IMR-90 (cell line): Measurements from ENCODE around the gene DPF3. TPM values are rescaled to one million over a fixed set of nuclear protein-coding genes. Genes with fewer than 3 reads are reported as not detected.

Experiments used
- ATAC-seq: fragments of 200-7000 bp; cut with Tn5 transposase; 2 replicates; pipeline ENCODE4 v1.9.1; 2020; ENCODE audit warnings: low read depth, mild to moderate bottlenecking, moderate library complexity
- BruUV-seq: library from RNA; stranded (reverse); fragments of 400-500 nt; replicated peaks from 2 replicates; lab custom pipeline; 2021; lab: Mats Ljungman, UMichigan
- CTCF ChIA-PET: fragments of 300-600 bp; formaldehyde crosslinking; extraction: SDS; loops from one replicate; lab custom pipeline; 2021; ENCODE audit warnings: antibody characterized with exemption; lab: Yijun Ruan, JAX
- POLR2A ChIA-PET: fragments of 300-600 bp; sonication (Branson Sonifier 250); formaldehyde crosslinking; loops from one replicate; lab custom pipeline; 2022; ENCODE audit warnings: antibody characterized with exemption; ENCODE audit not compliant: unreplicated experiment; lab: Charles Lee
- DNase-seq: peaks from one replicate; pipeline ENCODE4 v3.0.0; 2013
- H2AFZ ChIP-seq: replicated peaks from 2 replicates; pipeline ENCODE3; 2013; ENCODE audit warnings: low read length, mild to moderate bottlenecking; ENCODE audit not compliant: poor library complexity
- H2AK5ac ChIP-seq: 2 replicates; pipeline ENCODE4 v1.6.1; 2013; ENCODE audit warnings: low read depth, low read length, inconsistent platforms
- H2AK9ac ChIP-seq: replicated peaks from 2 replicates; pipeline ENCODE3; 2013; ENCODE audit warnings: mild to moderate bottlenecking, low read depth, low read length, moderate library complexity; ENCODE audit not compliant: poor library complexity
- H2BK120ac ChIP-seq: 2 replicates; pipeline ENCODE4 v1.6.1; 2013; ENCODE audit warnings: low read depth, low read length, inconsistent platforms
- H2BK15ac ChIP-seq: 3 replicates; pipeline ENCODE4 v1.6.1; 2013; ENCODE audit warnings: low read depth, low read length, inconsistent platforms
- H2BK20ac ChIP-seq: 2 replicates; pipeline ENCODE4 v1.6.1; 2013; ENCODE audit warnings: low read depth, mild to moderate bottlenecking, inconsistent platforms, low read length, moderate library complexity
- H2BK5ac ChIP-seq: 2 replicates; pipeline ENCODE4 v1.6.1; 2013; ENCODE audit warnings: mild to moderate bottlenecking, low read depth, low read length, inconsistent platforms; ENCODE audit not compliant: poor library complexity, severe bottlenecking
- H3K14ac ChIP-seq: replicated peaks from 2 replicates; pipeline ENCODE4 v1.6.1; 2013; ENCODE audit warnings: low read depth, low read length, inconsistent platforms
- H3K18ac ChIP-seq: 2 replicates; pipeline ENCODE4 v1.6.1; 2013; ENCODE audit warnings: low read depth, low read length, control low read depth
- H3K23ac ChIP-seq: 2 replicates; pipeline ENCODE4 v1.6.1; 2013; ENCODE audit warnings: low read depth, low read length, inconsistent platforms
- H3K27ac ChIP-seq: 2 replicates; pipeline ENCODE4 v1.5.1; 2013; ENCODE audit warnings: mild to moderate bottlenecking, control low read depth, low read length; ENCODE audit not compliant: insufficient read depth
- H3K27me3 ChIP-seq: 2 replicates; pipeline ENCODE4 v1.6.1; 2013; ENCODE audit warnings: low read length; ENCODE audit not compliant: control insufficient read depth, insufficient read depth
- H3K36me3 ChIP-seq: 2 replicates; pipeline ENCODE4 v1.6.1; 2013; ENCODE audit warnings: low read length, mixed read lengths; ENCODE audit not compliant: control insufficient read depth, insufficient read depth
- H3K4ac ChIP-seq: 2 replicates; pipeline ENCODE4 v1.6.1; 2013; ENCODE audit warnings: low read depth, low read length, inconsistent platforms
- H3K4me1 ChIP-seq: 2 replicates; pipeline ENCODE4 v1.6.1; 2013; ENCODE audit warnings: low read length, mixed read lengths; ENCODE audit not compliant: control insufficient read depth, insufficient read depth
- H3K4me2 ChIP-seq: 2 replicates; pipeline ENCODE4 v1.6.1; 2013; ENCODE audit warnings: low read depth, mild to moderate bottlenecking, control low read depth, low read length, moderate library complexity
- H3K4me3 ChIP-seq: 2 replicates; pipeline ENCODE4 v1.5.1; 2013; ENCODE audit warnings: low read depth, mild to moderate bottlenecking, control low read depth, low read length, moderate library complexity; ENCODE audit not compliant: insufficient read depth
- H3K56ac ChIP-seq: 2 replicates; pipeline ENCODE4 v1.6.1; 2013; ENCODE audit warnings: low read length, inconsistent platforms; ENCODE audit not compliant: insufficient read depth; ENCODE audit errors: extremely low read depth
- H3K79me1 ChIP-seq, 2 experiments: 2 replicates each; pipeline ENCODE4 v1.6.1; 2013; ENCODE audit warnings: low read length in 2 of 2, inconsistent platforms in 1 of 2, low read depth in 1 of 2
- H3K9ac ChIP-seq: 2 replicates; pipeline ENCODE4 v1.6.1; 2013; ENCODE audit warnings: low read depth, low read length, control low read depth
- H3K9me1 ChIP-seq: 2 replicates; pipeline ENCODE4 v1.6.1; 2013; ENCODE audit warnings: low read length, inconsistent platforms; ENCODE audit not compliant: insufficient read depth
- H3K9me3 ChIP-seq: 2 replicates; pipeline ENCODE4 v1.6.1; 2013; ENCODE audit warnings: low read length; ENCODE audit not compliant: control insufficient read depth, insufficient read depth
- H4K20me1 ChIP-seq: 2 replicates; pipeline ENCODE4 v1.6.1; 2013; ENCODE audit warnings: low read length, inconsistent platforms; ENCODE audit not compliant: insufficient read depth
- H4K5ac ChIP-seq: 2 replicates; pipeline ENCODE4 v1.6.1; 2013; ENCODE audit warnings: mild to moderate bottlenecking, low read depth, low read length, control low read depth
- H4K8ac ChIP-seq, 2 experiments: 2 replicates each; pipeline ENCODE4 v1.6.1; 2013; ENCODE audit warnings: low read depth in 2 of 2, low read length in 2 of 2, control low read depth in 1 of 2, inconsistent platforms in 1 of 2
- H4K91ac ChIP-seq: 2 replicates; pipeline ENCODE4 v1.6.1; 2013; ENCODE audit warnings: low read depth, low read length, inconsistent platforms; ENCODE audit not compliant: insufficient read depth
- BHLHE40 ChIP-seq: fragments of 150-350 bp; IDR thresholded peaks from 2 replicates; pipeline ENCODE4 v1.6.1; 2016; ENCODE audit warnings: mild to moderate bottlenecking, low read depth, low read length
- CEBPB ChIP-seq: IDR thresholded peaks from 2 replicates; pipeline ENCODE4 v1.6.1; 2012; ENCODE audit warnings: low read depth, low read length, improper control_type of control experiment
- CHD1 ChIP-seq: IDR thresholded peaks from 2 replicates; pipeline ENCODE4 v1.6.1; 2012; ENCODE audit warnings: low read depth, low read length, improper control_type of control experiment
- CTCF ChIP-seq: conservative IDR thresholded peaks from 2 replicates; pipeline ENCODE4 v1.5.1; 2012; ENCODE audit warnings: mild to moderate bottlenecking, low read depth, low read length, improper control_type of control experiment
- ELK1 ChIP-seq: fragments of 150-350 bp; IDR thresholded peaks from 2 replicates; pipeline ENCODE4 v1.6.1; 2016; ENCODE audit warnings: low read depth, mild to moderate bottlenecking, low read length, moderate library complexity, borderline replicate concordance
- FOS ChIP-seq: fragments of 150-350 bp; IDR thresholded peaks from 2 replicates; pipeline ENCODE4 v1.6.1; 2016; ENCODE audit warnings: low read depth, low read length
- MAFK ChIP-seq: IDR thresholded peaks from 2 replicates; pipeline ENCODE4 v1.6.1; 2012; ENCODE audit warnings: low read depth, low read length, improper control_type of control experiment
- MAZ ChIP-seq: IDR thresholded peaks from 2 replicates; pipeline ENCODE4 v1.6.1; 2012; ENCODE audit warnings: low read depth, mild to moderate bottlenecking, low read length, improper control_type of control experiment, moderate library complexity, borderline replicate concordance
- MXI1 ChIP-seq: IDR thresholded peaks from 2 replicates; pipeline ENCODE4 v1.6.1; 2012; ENCODE audit warnings: low read depth, mild to moderate bottlenecking, low read length, moderate library complexity, borderline replicate concordance
- NFE2L2 ChIP-seq: fragments of 150-350 bp; IDR thresholded peaks from 2 replicates; pipeline ENCODE4 v1.6.1; 2016; ENCODE audit warnings: low read depth, mild to moderate bottlenecking, low read length
- POLR2A ChIP-seq: IDR thresholded peaks from 2 replicates; pipeline ENCODE4 v1.6.1; 2012; ENCODE audit warnings: mild to moderate bottlenecking, low read depth, low read length
- RAD21 ChIP-seq: IDR thresholded peaks from 2 replicates; pipeline ENCODE4 v1.6.1; 2012; ENCODE audit warnings: low read length, improper control_type of control experiment
- RCOR1 ChIP-seq: IDR thresholded peaks from 2 replicates; pipeline ENCODE4 v1.6.1; 2012; ENCODE audit warnings: mild to moderate bottlenecking, low read length, improper control_type of control experiment; ENCODE audit not compliant: insufficient replicate concordance
- RFX5 ChIP-seq: IDR thresholded peaks from 2 replicates; pipeline ENCODE4 v1.8.0; 2012; ENCODE audit warnings: low read depth, mild to moderate bottlenecking, low read length, moderate library complexity
- SMC3 ChIP-seq: fragments of 150-350 bp; IDR thresholded peaks from 2 replicates; pipeline ENCODE4 v1.6.1; 2016; ENCODE audit warnings: low read depth, mild to moderate bottlenecking, antibody characterized with exemption, low read length, moderate library complexity
- USF2 ChIP-seq: fragments of 150-350 bp; IDR thresholded peaks from 2 replicates; pipeline ENCODE4 v1.6.1; 2017; ENCODE audit warnings: mild to moderate bottlenecking, antibody characterized with exemption, low read length, low read depth
- WGBS, 2 experiments: methylation state at CpG; one replicate each; pipeline versions ENCODE4 v1.1.5 to v1.1.7; 2013; ENCODE audit warnings: missing lambda C conversion rate in 2 of 2; ENCODE audit not compliant: insufficient read length in 1 of 2; ENCODE audit errors: extremely low coverage in 2 of 2; 5-methylcytosine and 5-hydroxymethylcytosine counted together
- dilution Hi-C: fragments of 300-500 bp; cut with HindIII; formaldehyde crosslinking; loops from one replicate; pipeline ENCODE4 v1.14.3; 2018; ENCODE audit warnings: low sequenced_read_pairs; ENCODE audit not compliant: unreplicated experiment
- in situ Hi-C: fragments of 300-500 bp; cut with MboI; formaldehyde crosslinking; loops from 3 replicates; pipeline ENCODE4 v1.14.3; 2019; ENCODE audit warnings: low sequenced_read_pairs, inconsistent platforms, mixed read lengths
- intact Hi-C: fragments of 100-400 bp; cut with micrococcal nuclease; formaldehyde crosslinking; loops from 2 replicates; pipeline ENCODE4 v1.10.0; 2022
- polyA plus RNA-seq, 3 experiments: library from polyadenylated mRNA; depleted of rRNA; stranded (reverse); fragments of >200 nt; gene quantifications; 2 replicates each; pipeline ENCODE4 v1.2.3, GENCODE V29; 2012; ENCODE audit warnings: low replicate concordance in 1 of 3
- total RNA-seq: library from RNA; depleted of rRNA; stranded (reverse); fragments of >200 nt; gene quantifications from 2 replicates; pipeline ENCODE4 v1.2.3, GENCODE V29; 2012

DPF3 gene
- total and polyA plus RNA-seq, 2 of the 4 experiments (the other 2 are of a cell fraction) = 30.5 to 32.8 TPM

GRCh38 chr14:72701237-72701565 lies 192.7 kb downstream of the DPF3 start:
- ATAC-seq = no peak
- POLR2A ChIA-PET = no interaction called here

More at GRCh38 chr14:72701237-72701565, 192.7 kb downstream of the DPF3 start:
- H3K36me3 ChIP-seq = peaks cover 1% of the 10 kb centered on the region
- 75% methylated on average over 1 of the region's 7 CpGs; no CpG with 5 or more reads in 1 of the 2 experiments for WGBS, 2 experiments
- no peak overlapping the region for H2AFZ ChIP-seq
- H3K4ac ChIP-seq = no peak overlapping the region; the same call in 1 of the 2 replicates
- dilution Hi-C loops = no loop called here
- H3K9me1 ChIP-seq = peaks cover 9% of the 10 kb centered on the region; the same call in 1 of the 2 replicates
- H3K4me1 ChIP-seq = peaks cover 8% of the 10 kb centered on the region
- intact Hi-C loops = no loop called here
- H3K79me1 ChIP-seq = peaks cover 0 to 4% of the 10 kb centered on the region in 2 experiments; a peak in 1 of 4 replicates
- H3K56ac ChIP-seq = no peak overlapping the region
- H2BK5ac ChIP-seq = no peak overlapping the region
- no peaks in the 10 kb centered on the region for H4K20me1 ChIP-seq
- no peak overlapping the region for H3K18ac ChIP-seq
- no peak overlapping the region for H3K23ac ChIP-seq
- no peak overlapping the region for H3K4me3 ChIP-seq
- H2AK5ac ChIP-seq = peak overlapping the region; percentile 29; the same call in 1 of the 2 replicates
- TF ChIP-seq CEBPB = no peak
- no peak for TF ChIP-seq SMC3
- TF ChIP-seq BHLHE40 = no peak
- no peak for TF ChIP-seq FOS
- TF ChIP-seq POLR2A = no peak
- TF ChIP-seq ELK1 = no peak
- no peak for TF ChIP-seq CTCF
- no peak for TF ChIP-seq NFE2L2
- no peak for TF ChIP-seq RFX5
- no peak for TF ChIP-seq RCOR1
- no peak for TF ChIP-seq MAFK
- no peak for TF ChIP-seq USF2
- TF ChIP-seq CHD1 = no peak
- TF ChIP-seq MXI1 = no peak
- TF ChIP-seq RAD21 = no peak
- TF ChIP-seq MAZ = no peak
- in situ Hi-C loops = no loop called here
- DNase-seq = no peak
- no peak overlapping the region for H3K14ac ChIP-seq
- peak overlapping the region; percentile 47 for H2AK9ac ChIP-seq
- CTCF ChIA-PET = no interaction called here
- no peaks in the 10 kb centered on the region for H3K9me3 ChIP-seq
- H4K8ac ChIP-seq = peak overlapping the region in 1 of 2 experiments; percentile 29; a peak in 2 of 4 replicates
- no peak overlapping the region for H2BK15ac ChIP-seq
- no peak overlapping the region for H3K9ac ChIP-seq
- H2BK20ac ChIP-seq = 0 out of 2 replicates have a peak overlapping the region, but pooled peaks have one; percentile 16
- H3K27me3 ChIP-seq = no peaks in the 10 kb centered on the region
- no TSS peak for BruUV-seq
- peak overlapping the region; percentile 38; the same call in 1 of the 2 replicates for H2BK120ac ChIP-seq
- H4K5ac ChIP-seq = no peak overlapping the region
- H3K27ac ChIP-seq = no peak overlapping the region
- no peak overlapping the region for H3K4me2 ChIP-seq
- no peak overlapping the region for H4K91ac ChIP-seq
